Fibroblast of lung (primary cell): ENCODE measurements around the gene UTS2B.

ENCODE experiments used
- CTCF ChIP-seq, 2 donors: IDR thresholded peaks in 1 of 2; conservative IDR thresholded peaks in 1 of 2; 1 replicate in 1 of 2; 2 replicates in 1 of 2; pipeline ENCODE4 v1.5.1; 2011 to 2012; ENCODE audit warnings: low read length in 2 of 2, control low read depth in 1 of 2, inconsistent platforms in 1 of 2, low read depth in 1 of 2, mild to moderate bottlenecking in 1 of 2
- EZH2 ChIP-seq: IDR thresholded peaks from 2 replicates; pipeline ENCODE4 v1.5.1; 2012; ENCODE audit warnings: low read length, control low read depth, mild to moderate bottlenecking; ENCODE audit errors: missing control alignments

GRCh38 chr3:191303596-191303995, 26.7 kb downstream of the UTS2B start:
- TF ChIP-seq CTCF (conservative IDR thresholded peaks at IDR 0.05 in 1 of 2, IDR thresholded peaks at IDR 0.05 in 1 of 2; ENCODE audit: low read depth in 1 of 2, low read length in 2 of 2) (no peak), EZH2 (no peak)
